ENCODE measurements around the gene ETV2. TPM values are rescaled to one million over a fixed set of nuclear protein-coding genes. Genes with fewer than 3 reads are reported as not detected.

ETV2 gene, protein sequence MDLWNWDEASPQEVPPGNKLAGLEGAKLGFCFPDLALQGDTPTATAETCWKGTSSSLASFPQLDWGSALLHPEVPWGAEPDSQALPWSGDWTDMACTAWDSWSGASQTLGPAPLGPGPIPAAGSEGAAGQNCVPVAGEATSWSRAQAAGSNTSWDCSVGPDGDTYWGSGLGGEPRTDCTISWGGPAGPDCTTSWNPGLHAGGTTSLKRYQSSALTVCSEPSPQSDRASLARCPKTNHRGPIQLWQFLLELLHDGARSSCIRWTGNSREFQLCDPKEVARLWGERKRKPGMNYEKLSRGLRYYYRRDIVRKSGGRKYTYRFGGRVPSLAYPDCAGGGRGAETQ
- total RNA-seq: 0.89 and 1.5 TPM in 2 replicates

DNA sequence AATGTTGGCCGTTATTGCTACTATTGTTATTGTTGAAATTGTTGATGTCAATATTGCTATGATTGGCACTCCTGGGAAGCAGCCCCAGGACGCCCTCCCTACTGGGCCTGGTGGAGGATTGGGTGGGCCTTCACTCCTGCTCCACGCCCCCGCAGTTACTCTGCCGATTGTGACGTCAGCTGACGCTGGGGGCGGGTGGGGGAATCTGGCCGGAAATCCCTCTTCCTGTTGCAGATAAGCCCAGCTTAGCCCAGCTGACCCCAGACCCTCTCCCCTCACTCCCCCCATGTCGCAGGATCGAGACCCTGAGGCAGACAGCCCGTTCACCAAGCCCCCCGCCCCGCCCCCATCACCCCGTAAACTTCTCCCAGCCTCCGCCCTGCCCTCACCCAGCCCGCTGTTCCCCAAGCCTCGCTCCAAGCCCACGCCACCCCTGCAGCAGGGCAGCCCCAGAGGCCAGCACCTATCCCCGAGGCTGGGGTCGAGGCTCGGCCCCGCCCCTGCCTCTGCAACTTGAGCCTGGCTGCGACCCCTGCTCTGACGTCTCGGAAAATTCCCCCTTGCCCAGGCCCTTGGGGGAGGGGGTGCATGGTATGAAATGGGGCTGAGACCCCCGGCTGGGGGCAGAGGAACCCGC, at the start of gene ETV2:
Gene ETV2 (plus strand): TSS at position 231 of the 637 bp plus-strand sequence. CDS start 716 bp downstream, outside the sequence.

DNA sequence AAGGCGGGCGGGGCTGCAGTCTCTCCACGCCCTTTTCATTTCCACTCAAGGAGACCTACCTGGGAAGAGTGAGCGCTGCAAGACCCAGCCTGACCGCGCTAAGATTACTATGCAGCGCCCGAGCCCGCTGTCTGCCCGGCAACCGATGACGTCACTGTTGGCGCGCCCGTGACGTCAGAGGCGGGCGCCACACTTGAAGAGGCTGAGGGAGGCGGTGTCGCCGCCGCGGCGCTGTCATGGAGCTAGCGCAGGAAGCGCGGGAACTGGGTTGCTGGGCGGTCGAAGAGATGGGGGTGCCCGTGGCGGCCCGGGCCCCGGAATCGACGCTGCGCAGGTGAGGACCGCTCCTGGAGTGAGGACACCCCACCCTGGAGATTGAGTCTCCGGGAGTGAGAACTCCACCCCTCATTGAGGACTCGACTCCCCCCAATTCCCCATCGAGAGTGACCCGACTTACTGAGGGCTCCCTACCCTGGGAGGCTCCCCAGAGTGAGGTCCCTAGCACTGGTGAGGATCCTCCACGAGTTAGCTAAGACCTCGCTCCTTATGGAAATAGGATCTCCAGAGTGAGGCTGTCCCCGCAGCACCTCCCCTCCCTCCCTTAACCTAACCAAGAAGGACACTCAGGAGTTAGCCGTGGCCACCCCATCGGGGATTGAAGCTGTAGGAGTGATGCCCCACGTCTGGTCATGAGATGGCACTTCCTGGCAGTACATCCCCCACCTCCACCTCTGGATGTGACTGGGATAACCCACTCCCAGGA, 28.8 kb upstream of the ETV2 start, which contains the start of gene HAUS5:
Gene HAUS5 (plus strand): TSS at position 177 of the 763 bp plus-strand sequence. CDS start 60 bp downstream, at position 237.

DNA sequence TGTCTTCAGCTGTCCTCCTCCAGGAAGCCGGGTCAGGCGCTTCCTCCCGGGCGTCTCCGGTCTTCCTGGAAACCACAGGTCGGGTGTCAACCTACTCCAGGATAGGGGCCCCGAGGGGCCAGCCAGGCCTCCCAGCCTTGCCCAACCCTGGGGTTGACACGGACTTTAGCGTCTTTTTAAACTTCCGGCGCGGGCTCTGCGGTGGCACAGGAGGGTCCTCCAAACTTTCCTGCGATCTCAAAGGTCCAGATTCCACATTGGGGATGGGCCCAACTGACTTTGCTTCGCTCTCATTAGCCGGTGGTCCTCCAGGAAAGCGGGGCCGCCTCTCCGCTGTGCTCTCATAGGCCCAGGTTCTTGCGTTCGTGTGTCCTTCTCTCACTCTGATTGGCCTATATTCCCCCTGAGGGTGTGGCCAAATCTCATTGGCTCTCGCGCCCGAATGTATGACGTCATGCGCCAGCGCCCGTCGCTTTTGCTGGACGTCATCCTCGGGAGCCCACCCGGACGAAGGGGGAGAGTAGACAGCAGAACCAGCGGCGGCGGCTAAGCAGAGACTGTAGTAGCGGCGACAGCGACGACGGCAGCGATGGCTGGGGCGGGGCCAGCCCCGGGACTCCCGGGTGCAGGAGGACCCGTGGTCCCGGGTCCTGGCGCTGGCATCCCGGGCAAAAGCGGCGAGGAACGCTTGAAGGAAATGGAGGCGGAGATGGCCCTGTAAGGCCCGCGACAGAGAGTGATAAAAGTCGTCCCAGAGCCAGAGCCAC, 12.8 kb upstream of the ETV2 start, which contains the start of gene RBM42:
Gene RBM42 (plus strand): TSS at position 472 of the 767 bp plus-strand sequence. CDS start 118 bp downstream, at position 590.

DNA sequence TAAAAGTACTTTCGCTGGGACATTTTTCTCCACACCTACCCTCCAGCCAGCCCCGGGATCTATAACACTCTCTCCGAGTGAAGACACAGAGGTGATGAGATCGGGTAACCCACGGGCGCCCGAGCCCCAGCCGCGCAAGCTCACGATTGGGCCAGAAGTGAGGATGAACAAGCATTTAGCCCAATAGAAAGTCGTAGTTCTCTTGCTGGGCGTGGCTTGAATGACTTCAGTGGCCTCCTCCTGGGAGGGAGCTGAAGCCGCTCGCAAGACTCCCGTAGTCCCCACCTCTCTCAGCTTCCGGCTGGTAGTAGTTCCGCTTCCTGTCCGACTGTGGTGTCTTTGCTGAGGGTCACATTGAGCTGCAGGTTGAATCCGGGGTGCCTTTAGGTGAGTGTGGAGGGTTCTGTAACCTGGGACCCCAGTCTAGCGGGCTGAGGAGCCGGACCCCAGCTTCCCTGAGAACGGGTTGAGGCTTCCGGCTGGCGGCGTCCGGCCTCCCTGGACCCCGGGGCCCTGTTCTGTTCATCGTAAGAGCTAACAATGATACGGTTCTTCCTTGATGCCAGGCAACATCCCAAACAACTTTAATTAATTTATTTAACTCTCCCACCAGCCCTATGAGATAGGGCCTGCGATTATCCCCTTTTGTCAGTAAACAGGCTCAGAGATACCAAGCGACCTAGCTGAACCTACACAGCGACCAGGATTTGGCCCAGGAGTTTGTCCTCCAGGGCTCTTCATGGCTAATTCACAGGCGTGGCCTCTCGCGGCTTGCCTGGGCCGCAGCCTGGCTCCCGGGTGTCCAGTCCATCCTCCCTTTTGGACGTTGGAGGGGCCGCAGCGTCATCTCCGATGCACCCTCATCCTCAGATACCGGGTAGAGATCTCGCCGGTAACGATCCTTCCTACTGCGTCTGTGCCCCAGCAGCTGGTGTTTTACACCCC, 6.7 kb downstream of the ETV2 start, which contains the start of gene COX6B1:
Gene COX6B1 (plus strand): TSS at position 307 of the 945 bp plus-strand sequence. CDS start 2,921 bp downstream, outside the sequence.

DNA sequence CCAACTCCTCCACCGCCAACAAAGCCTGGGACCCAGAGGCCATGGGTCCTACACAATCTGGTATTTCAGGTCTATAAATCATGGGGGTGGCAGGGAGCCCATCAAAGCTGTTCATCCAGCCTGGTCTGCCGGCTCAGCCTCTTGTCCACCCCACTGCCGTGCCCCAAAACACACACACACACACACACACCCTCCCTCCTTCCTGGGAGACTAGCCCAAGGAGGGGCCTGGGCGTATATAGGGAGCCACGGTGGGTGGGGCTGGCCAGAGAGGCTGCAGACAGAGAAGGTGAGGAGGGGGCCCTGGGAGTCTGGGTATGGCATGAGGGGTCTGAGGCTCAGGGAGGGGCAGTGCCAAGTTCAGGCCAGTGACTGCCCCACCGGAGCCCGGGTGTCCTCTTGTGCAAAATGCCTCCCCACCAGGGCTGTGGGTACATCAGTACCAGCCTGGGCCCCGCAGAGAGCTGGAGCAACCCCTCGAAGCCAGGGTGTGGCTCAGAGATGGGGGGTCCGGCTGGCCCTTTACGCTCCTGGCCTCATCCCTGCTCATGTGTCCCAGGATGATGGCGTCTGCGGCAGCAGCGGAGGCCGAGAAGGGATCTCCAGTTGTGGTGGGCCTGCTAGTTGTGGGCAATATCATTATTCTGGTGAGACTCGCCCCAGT, 24.8 kb downstream of the ETV2 start, which contains the start of gene UPK1A:
Gene UPK1A (plus strand): TSS at position 267 of the 663 bp plus-strand sequence. CDS start 296 bp downstream, at position 563.

Other genes with a start within 250 kb of the ETV2 start
- not detected in 2 replicates for gene FFAR2, start 193.5 kb upstream of the ETV2 start, total RNA-seq
- gene KRTDAP, start 151.3 kb upstream of the ETV2 start, total RNA-seq: not detected in 2 replicates
- gene DMKN, start 128.1 kb upstream of the ETV2 start, total RNA-seq: 11.3 and 13.5 TPM in 2 replicates
- gene SBSN, start 113.4 kb upstream of the ETV2 start, total RNA-seq: 0.15 TPM in 1 of 2 replicates, not detected in the other
- gene GAPDHS, start 108.3 kb upstream of the ETV2 start, total RNA-seq: not detected in 2 replicates
- 102 and 106 TPM in 2 replicates for gene TMEM147, start 96.1 kb upstream of the ETV2 start, total RNA-seq
- gene ATP4A, start 78.1 kb upstream of the ETV2 start, total RNA-seq: not detected in 2 replicates
- not detected in 2 replicates for gene PMIS2, start 55.6 kb upstream of the ETV2 start, total RNA-seq
- 13.7 and 17.0 TPM in 2 replicates for gene HAUS5, start 29.0 kb upstream of the ETV2 start, total RNA-seq
- 99.4 and 108 TPM in 2 replicates for gene RBM42, start 12.7 kb upstream of the ETV2 start, total RNA-seq
- gene COX6B1, start 6.6 kb downstream of the ETV2 start, total RNA-seq: 752 and 847 TPM in 2 replicates
- not detected in 2 replicates for gene UPK1A, start 24.8 kb downstream of the ETV2 start, total RNA-seq
- gene ZBTB32, start 62.8 kb downstream of the ETV2 start, total RNA-seq: not detected in 2 replicates
- gene KMT2B, start 76.3 kb downstream of the ETV2 start, total RNA-seq: 9.2 and 12.0 TPM in 2 replicates
- gene IGFLR1, start 100.7 kb downstream of the ETV2 start, total RNA-seq: 19.0 and 26.1 TPM in 2 replicates
- 7.3 and 15.8 TPM in 2 replicates for gene U2AF1L4, start 103.7 kb downstream of the ETV2 start, total RNA-seq
- gene PSENEN, start 103.9 kb downstream of the ETV2 start, total RNA-seq: 45.3 and 47.9 TPM in 2 replicates
- gene LIN37, start 106.8 kb downstream of the ETV2 start, total RNA-seq: 15.3 TPM in 2 replicates
- gene HSPB6, start 115.3 kb downstream of the ETV2 start, total RNA-seq: 20.1 and 22.5 TPM in 2 replicates
- gene PROSER3, start 116.4 kb downstream of the ETV2 start, total RNA-seq: 8.1 and 8.5 TPM in 2 replicates
- 6.5 and 14.1 TPM in 2 replicates for gene ARHGAP33, start 133.8 kb downstream of the ETV2 start, total RNA-seq
- gene PRODH2, start 171.1 kb downstream of the ETV2 start, total RNA-seq: not detected in 2 replicates
- not detected in 2 replicates for gene NPHS1, start 210.8 kb downstream of the ETV2 start, total RNA-seq
- under 0.01 TPM in 2 replicates for gene KIRREL2, start 215.2 kb downstream of the ETV2 start, total RNA-seq
- 2.4 and 5.9 TPM in 2 replicates for gene APLP1, start 226.8 kb downstream of the ETV2 start, total RNA-seq